Measurements from ENCODE around the gene RAP1GAP2.

The RAP1GAP2 gene

DNA sequence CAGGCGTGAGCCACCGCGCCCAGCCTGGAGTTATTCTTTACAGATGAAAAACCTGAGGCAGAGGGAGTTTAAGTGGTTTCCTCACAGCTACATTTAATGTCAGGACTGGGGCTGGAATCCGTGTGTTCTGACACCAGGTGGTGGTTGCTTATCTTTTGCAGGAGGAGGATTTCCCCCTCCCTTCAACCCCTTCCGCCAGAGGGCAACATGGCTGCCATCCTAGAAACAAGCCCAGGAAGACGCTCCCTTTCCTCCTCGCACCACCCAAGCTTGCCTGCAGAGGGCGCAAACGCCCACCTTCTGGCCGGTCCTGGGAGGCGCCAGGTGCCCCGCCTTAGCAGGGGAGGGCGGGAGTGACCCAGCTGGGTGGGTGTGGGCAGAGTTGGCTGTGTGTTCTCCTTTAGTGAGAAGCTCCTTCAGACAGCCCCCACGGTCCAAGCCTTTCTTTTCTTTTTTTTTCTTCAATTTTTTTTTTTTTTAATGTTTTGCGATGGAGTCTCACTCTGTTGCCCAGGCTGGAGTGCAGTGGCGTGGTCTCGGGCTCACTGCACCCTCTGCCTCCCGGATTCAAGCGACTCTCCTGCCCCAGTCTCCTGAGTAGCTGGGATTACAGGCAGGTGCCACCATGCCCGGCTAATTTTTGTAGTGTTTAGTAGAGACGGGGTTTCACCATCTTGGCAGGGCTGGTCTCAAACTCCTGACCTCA is 9.9 kb upstream of the RAP1GAP2 start:
- peak; percentile 97 for ATAC-seq
- TF ChIP-seq TCF4 (CRISPR knock-in tag; IDR thresholded peaks at IDR 0.05; ENCODE audit: borderline replicate concordance) = 0 out of 2 replicates have a peak, but pooled peaks have one; percentile 30
- TF ChIP-seq GLIS3 (CRISPR knock-in tag; IDR thresholded peaks at IDR 0.05) = no peak

DNA sequence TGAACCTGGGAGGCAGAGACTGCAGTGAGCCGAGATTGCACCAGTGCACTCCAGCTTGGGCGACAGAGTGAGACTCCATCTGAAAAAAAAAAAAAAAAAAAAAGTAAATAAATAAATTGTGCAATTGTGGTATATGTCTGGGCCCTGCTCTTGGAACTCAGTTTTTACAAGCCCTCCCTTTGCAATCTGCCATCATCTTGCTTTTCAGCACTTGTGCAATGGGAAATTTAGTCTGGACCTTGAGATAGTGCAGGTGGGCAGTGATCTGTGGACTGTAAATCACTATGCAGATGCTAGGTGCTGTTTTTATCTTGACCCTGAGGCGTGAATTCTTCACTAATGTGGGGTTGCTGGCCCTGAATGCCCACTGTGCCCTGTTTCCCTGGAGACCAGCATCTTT is 6.5 kb upstream of the RAP1GAP2 start:
- TF ChIP-seq ZNF565 (CRISPR knock-in tag; conservative IDR thresholded peaks at IDR 0.05; ENCODE audit: low read depth) (no peak), PPARA (CRISPR knock-in tag; IDR thresholded peaks at IDR 0.05; ENCODE audit: borderline replicate concordance) (no peak), ZFP30 (CRISPR knock-in tag; IDR thresholded peaks at IDR 0.05) (no peak), ZC3H10 (CRISPR knock-in tag; IDR thresholded peaks at IDR 0.05) (no peak), SNAI2 (CRISPR knock-in tag; IDR thresholded peaks at IDR 0.05) (no peak), CSRNP3 (CRISPR knock-in tag; IDR thresholded peaks at IDR 0.05) (no peak), ISL1 (CRISPR knock-in tag; IDR thresholded peaks at IDR 0.05) (no peak), ZNF70 (CRISPR knock-in tag; IDR thresholded peaks at IDR 0.05) (no peak), OSR1 (CRISPR knock-in tag; IDR thresholded peaks at IDR 0.05) (no peak), GLIS3 (CRISPR knock-in tag; IDR thresholded peaks at IDR 0.05) (no peak), TOX (CRISPR knock-in tag; IDR thresholded peaks at IDR 0.05; ENCODE audit: borderline replicate concordance) (no peak), CSDC2 (CRISPR knock-in tag; IDR thresholded peaks at IDR 0.05) (no peak), RARB (CRISPR knock-in tag; IDR thresholded peaks at IDR 0.05) (no peak), BACH2 (CRISPR knock-in tag; IDR thresholded peaks at IDR 0.05; ENCODE audit: borderline replicate concordance) (no peak), ARNTL (CRISPR knock-in tag; IDR thresholded peaks at IDR 0.05; ENCODE audit: borderline replicate concordance, low read depth) (no peak), ZFP3 (CRISPR knock-in tag; IDR thresholded peaks at IDR 0.05) (no peak), TSHZ2 (CRISPR knock-in tag; IDR thresholded peaks at IDR 0.05) (no peak)
- TF ChIP-seq, protein P1, sequence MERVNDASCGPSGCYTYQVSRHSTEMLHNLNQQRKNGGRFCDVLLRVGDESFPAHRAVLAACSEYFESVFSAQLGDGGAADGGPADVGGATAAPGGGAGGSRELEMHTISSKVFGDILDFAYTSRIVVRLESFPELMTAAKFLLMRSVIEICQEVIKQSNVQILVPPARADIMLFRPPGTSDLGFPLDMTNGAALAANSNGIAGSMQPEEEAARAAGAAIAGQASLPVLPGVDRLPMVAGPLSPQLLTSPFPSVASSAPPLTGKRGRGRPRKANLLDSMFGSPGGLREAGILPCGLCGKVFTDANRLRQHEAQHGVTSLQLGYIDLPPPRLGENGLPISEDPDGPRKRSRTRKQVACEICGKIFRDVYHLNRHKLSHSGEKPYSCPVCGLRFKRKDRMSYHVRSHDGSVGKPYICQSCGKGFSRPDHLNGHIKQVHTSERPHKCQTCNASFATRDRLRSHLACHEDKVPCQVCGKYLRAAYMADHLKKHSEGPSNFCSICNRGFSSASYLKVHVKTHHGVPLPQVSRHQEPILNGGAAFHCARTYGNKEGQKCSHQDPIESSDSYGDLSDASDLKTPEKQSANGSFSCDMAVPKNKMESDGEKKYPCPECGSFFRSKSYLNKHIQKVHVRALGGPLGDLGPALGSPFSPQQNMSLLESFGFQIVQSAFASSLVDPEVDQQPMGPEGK (CRISPR knock-in tag; IDR thresholded peaks at IDR 0.05; ENCODE audit: borderline replicate concordance) = no peak
- no peak for ATAC-seq

DNA sequence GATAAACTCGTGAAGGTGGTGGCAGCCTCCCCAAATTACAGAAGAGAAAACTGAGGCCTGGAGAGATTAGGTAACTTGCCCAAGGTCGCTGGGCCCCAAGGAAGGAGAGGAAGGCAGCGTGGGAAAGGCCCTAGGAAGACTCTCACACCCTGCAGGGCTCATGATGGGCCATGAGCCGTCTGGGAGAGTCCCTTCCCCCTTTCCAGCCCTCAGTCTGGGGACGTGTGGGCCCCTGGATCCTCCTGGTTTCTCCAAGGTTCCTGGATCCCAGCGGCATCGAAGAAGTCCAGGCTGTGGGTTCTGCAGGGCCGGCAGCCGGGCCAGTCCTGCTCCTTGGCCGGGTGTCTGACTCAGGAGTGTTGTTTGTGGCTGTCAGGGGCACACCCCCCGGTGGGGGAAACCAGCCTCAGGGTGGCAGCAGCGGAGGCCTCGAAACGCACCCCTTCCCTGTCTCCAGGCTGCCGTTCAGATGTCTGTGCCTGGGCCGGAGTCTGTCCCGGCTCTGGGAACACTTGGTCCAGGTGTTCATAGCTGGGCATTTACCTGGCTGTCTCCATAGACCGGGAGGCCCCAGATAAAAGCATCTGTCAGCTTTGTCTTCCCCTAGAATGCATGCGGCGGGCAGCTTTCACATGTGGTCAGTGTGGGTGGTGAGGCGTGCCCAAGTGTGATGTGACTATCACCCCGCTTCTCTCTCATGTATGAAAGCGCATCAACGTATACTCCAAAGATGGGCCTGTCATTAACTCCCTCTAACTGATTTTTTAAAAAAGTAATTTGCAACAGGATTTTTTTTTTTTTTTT is 3.7 kb upstream of the RAP1GAP2 start:
- no peak for ATAC-seq
- TF ChIP-seq OSR1 (CRISPR knock-in tag; IDR thresholded peaks at IDR 0.05) (no peak), TCF4 (CRISPR knock-in tag; IDR thresholded peaks at IDR 0.05; ENCODE audit: borderline replicate concordance) (no peak), PPARA (CRISPR knock-in tag; IDR thresholded peaks at IDR 0.05; ENCODE audit: borderline replicate concordance) (no peak), ZNF8 (CRISPR knock-in tag; IDR thresholded peaks at IDR 0.05) (no peak), ZNF70 (CRISPR knock-in tag; IDR thresholded peaks at IDR 0.05) (no peak), ZFP30 (CRISPR knock-in tag; IDR thresholded peaks at IDR 0.05) (no peak), CSDC2 (CRISPR knock-in tag; IDR thresholded peaks at IDR 0.05) (no peak), CSRNP3 (CRISPR knock-in tag; IDR thresholded peaks at IDR 0.05) (no peak), RARB (CRISPR knock-in tag; IDR thresholded peaks at IDR 0.05) (no peak), ZNF565 (CRISPR knock-in tag; conservative IDR thresholded peaks at IDR 0.05; ENCODE audit: low read depth) (no peak), SNAI2 (CRISPR knock-in tag; IDR thresholded peaks at IDR 0.05) (no peak), ARNTL (CRISPR knock-in tag; IDR thresholded peaks at IDR 0.05; ENCODE audit: borderline replicate concordance, low read depth) (no peak), GLIS3 (CRISPR knock-in tag; IDR thresholded peaks at IDR 0.05) (no peak), TOX (CRISPR knock-in tag; IDR thresholded peaks at IDR 0.05; ENCODE audit: borderline replicate concordance) (no peak), ZC3H10 (CRISPR knock-in tag; IDR thresholded peaks at IDR 0.05) (no peak), POU6F1 (CRISPR knock-in tag; IDR thresholded peaks at IDR 0.05; ENCODE audit: borderline replicate concordance, low read depth) (no peak)
- TF ChIP-seq, protein P1 (CRISPR knock-in tag; IDR thresholded peaks at IDR 0.05; ENCODE audit: borderline replicate concordance) = no peak
- TF ChIP-seq, protein P2, sequence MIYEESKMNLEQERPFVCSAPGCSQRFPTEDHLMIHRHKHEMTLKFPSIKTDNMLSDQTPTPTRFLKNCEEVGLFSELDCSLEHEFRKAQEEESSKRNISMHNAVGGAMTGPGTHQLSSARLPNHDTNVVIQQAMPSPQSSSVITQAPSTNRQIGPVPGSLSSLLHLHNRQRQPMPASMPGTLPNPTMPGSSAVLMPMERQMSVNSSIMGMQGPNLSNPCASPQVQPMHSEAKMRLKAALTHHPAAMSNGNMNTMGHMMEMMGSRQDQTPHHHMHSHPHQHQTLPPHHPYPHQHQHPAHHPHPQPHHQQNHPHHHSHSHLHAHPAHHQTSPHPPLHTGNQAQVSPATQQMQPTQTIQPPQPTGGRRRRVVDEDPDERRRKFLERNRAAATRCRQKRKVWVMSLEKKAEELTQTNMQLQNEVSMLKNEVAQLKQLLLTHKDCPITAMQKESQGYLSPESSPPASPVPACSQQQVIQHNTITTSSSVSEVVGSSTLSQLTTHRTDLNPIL (CRISPR knock-in tag; IDR thresholded peaks at IDR 0.05; ENCODE audit: low read depth) = no peak
